ENCODE results near the gene ZC3H12D. TPM values are rescaled to one million over a fixed set of nuclear protein-coding genes. Genes with fewer than 3 reads are reported as not detected.

The ZC3H12D gene
- total and polyA plus RNA-seq, 2 donors (not counting 3 experiments of a cell fraction or from before 2014, with no cell fraction given), result 0.06 TPM; not detected in 1

- DNase-seq (ENCODE audit: low read depth, low spot score), result no peak
- Histone ChIP-seq H3K27me3 (ENCODE audit: control insufficient read depth in 2 of 2, insufficient read depth in 2 of 2, low read length in 2 of 2) (no peaks in the 10 kb centered on the region), H3K9ac (replicated peaks; ENCODE audit: extremely low read depth, insufficient read depth, low read length) (no peak overlapping the region), H3K27ac (ENCODE audit: insufficient read depth, low read depth, low read length) (no peak overlapping the region), H3K36me3 (ENCODE audit: control insufficient read depth in 2 of 2, extremely low read depth in 1 of 2, insufficient read depth in 2 of 2, low read length in 2 of 2) (no peaks in the 10 kb centered on the region), H3K4me3 (replicated peaks in 1 of 3; ENCODE audit: insufficient read depth in 1 of 3, low read depth in 1 of 3, low read length in 3 of 3) (no peak overlapping the region), H3K9me3 (replicated peaks; ENCODE audit: control insufficient read depth, insufficient read depth, low read length) (no peaks in the 10 kb centered on the region), H3K9me1 (replicated peaks; ENCODE audit: control insufficient read depth, extremely low read depth, insufficient read depth, low read length) (no peaks in the 10 kb centered on the region), H4K20me1 (replicated peaks; ENCODE audit: control insufficient read depth, extremely low read depth, insufficient read depth, low read length) (no peaks in the 10 kb centered on the region), H3K4me1 (ENCODE audit: control insufficient read depth, extremely low read depth, insufficient read depth, low read length) (no peaks in the 10 kb centered on the region), H3K4me2 (ENCODE audit: insufficient read depth, low read length) (no peak overlapping the region), H2AFZ (ENCODE audit: low read depth, low read length) (no peak overlapping the region), H3K79me2 (ENCODE audit: control insufficient read depth, insufficient read depth, low read length) (no peaks in the 10 kb centered on the region)
- intact Hi-C loops (cut with micrococcal nuclease) (no loop called here), dilution Hi-C loops (cut with MboI; ENCODE audit: extremely low pct_ligation_motif_present, low sequenced_read_pairs) (no loop called here)
- no TSS peak for BruUV-seq (replicated peaks)
- no peak for FAIRE-seq
- TF ChIP-seq EZH2 (IDR thresholded peaks at IDR 0.05; ENCODE audit: borderline replicate concordance, low read depth, low read length, severe bottlenecking) (no peak), MYC (IDR thresholded peaks at IDR 0.05; ENCODE audit: low read depth, low read length) (no peak), POLR2A (IDR thresholded peaks at IDR 0.05; ENCODE audit: low read depth, low read length) (no peak), FOS (IDR thresholded peaks at IDR 0.05; ENCODE audit: borderline replicate concordance, insufficient read depth, low read length) (no peak), JUN (IDR thresholded peaks at IDR 0.05; ENCODE audit: borderline replicate concordance, insufficient read depth, insufficient read length, low read depth) (no peak), POLR2AphosphoS5 (IDR thresholded peaks at IDR 0.05; ENCODE audit: insufficient read depth, low read depth, low read length) (no peak)
- TF ChIP-seq, protein P1, sequence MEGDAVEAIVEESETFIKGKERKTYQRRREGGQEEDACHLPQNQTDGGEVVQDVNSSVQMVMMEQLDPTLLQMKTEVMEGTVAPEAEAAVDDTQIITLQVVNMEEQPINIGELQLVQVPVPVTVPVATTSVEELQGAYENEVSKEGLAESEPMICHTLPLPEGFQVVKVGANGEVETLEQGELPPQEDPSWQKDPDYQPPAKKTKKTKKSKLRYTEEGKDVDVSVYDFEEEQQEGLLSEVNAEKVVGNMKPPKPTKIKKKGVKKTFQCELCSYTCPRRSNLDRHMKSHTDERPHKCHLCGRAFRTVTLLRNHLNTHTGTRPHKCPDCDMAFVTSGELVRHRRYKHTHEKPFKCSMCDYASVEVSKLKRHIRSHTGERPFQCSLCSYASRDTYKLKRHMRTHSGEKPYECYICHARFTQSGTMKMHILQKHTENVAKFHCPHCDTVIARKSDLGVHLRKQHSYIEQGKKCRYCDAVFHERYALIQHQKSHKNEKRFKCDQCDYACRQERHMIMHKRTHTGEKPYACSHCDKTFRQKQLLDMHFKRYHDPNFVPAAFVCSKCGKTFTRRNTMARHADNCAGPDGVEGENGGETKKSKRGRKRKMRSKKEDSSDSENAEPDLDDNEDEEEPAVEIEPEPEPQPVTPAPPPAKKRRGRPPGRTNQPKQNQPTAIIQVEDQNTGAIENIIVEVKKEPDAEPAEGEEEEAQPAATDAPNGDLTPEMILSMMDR (IDR thresholded peaks at IDR 0.05; ENCODE audit: extremely low read depth in 1 of 2, insufficient read depth in 1 of 2, low read depth in 1 of 2, low read length in 2 of 2), result no peak
- CTCF ChIA-PET, result interaction anchor here (1.3 to 2.6 kb wide), 4 partner anchors 11 to 413 kb away, joined by 3 to 15 read pairs (median 8); no protein-coding TSS in a partner anchor
- POLR2A ChIA-PET, result no interaction called here
These were observed 43.1 kb downstream of the ZC3H12D start for GRCh38 chr6:149441740-149442139.

Data from endothelial cell of umbilical vein (primary cell).